A549 (cell line): Measurements from ENCODE around the gene TWIST2. TPM values are rescaled to one million over a fixed set of nuclear protein-coding genes. Genes with fewer than 3 reads are reported as not detected.

ENCODE experiments used
- ATAC-seq, 2 experiments: fragments of 200-7000 bp in 1 of 2; fragments of >200 bp in 1 of 2; cut with Nextera tagmentation in 1 of 2; cut with Tn5 transposase in 1 of 2; 3 replicates each; pipeline versions ENCODE4 v1.8.0 to v1.9.1; 2018 to 2020; ENCODE audit warnings: mild to moderate bottlenecking in 1 of 2, moderate library complexity in 1 of 2
- CTCF ChIA-PET: fragments of 300-600 bp; sonication (Branson Sonifier 250); formaldehyde crosslinking; extraction: SDS; loops from one replicate; lab custom pipeline; 2021; ENCODE audit warnings: antibody characterized with exemption, inconsistent platforms; lab: Yijun Ruan, JAX
- POLR2A ChIA-PET: fragments of 350-600 bp; formaldehyde crosslinking; extraction: SDS; loops from one replicate; lab custom pipeline; 2021; ENCODE audit warnings: antibody characterized with exemption, inconsistent platforms; lab: Yijun Ruan, JAX
- DNase-seq, 2 experiments: peaks; one replicate each; pipeline versions ENCODE4 v3.0.0 to v3.0.0-alpha.2; 2011 to 2016; ENCODE audit warnings: low read depth in 1 of 2, low spot score in 1 of 2
- FAIRE-seq: peaks from 2 replicates; lab custom pipeline; 2011; peaks lifted over from hg19 to GRCh38; lab: Jason Lieb, UNC
- H3K27ac ChIP-seq, 2 experiments: fragments of >200 bp; sonication (Bioruptor Twin); formaldehyde crosslinking; 3 replicates each; pipeline ENCODE4 v1.5.1; 2016 to 2017
- H3K4me1 ChIP-seq: fragments of >200 bp; sonication (Bioruptor Twin); formaldehyde crosslinking; 3 replicates; pipeline ENCODE4 v1.6.1; 2016
- H3K4me2 ChIP-seq: fragments of >200 bp; sonication (Bioruptor Twin); formaldehyde crosslinking; 3 replicates; pipeline ENCODE4 v1.6.1; 2016
- H3K4me3 ChIP-seq: fragments of >200 bp; sonication (Bioruptor Twin); formaldehyde crosslinking; 3 replicates; pipeline ENCODE4 v1.5.1; 2016
- H3K9me3 ChIP-seq: fragments of >200 bp; sonication (Bioruptor Twin); formaldehyde crosslinking; 3 replicates; pipeline ENCODE4 v1.6.1; 2016
- BCL3 ChIP-seq: fragments of >200 bp; sonication (Bioruptor Twin); formaldehyde crosslinking; IDR thresholded peaks from 3 replicates; pipeline ENCODE4 v1.6.1; 2016
- CBX2 ChIP-seq: fragments of 200-600 bp; sonication (generic); IDR thresholded peaks from 2 replicates; pipeline ENCODE4 v1.6.1; 2016; ENCODE audit warnings: low read depth, mild to moderate bottlenecking, borderline replicate concordance
- CBX8 ChIP-seq: fragments of 200-600 bp; sonication (generic); IDR thresholded peaks from 2 replicates; pipeline ENCODE4 v1.6.1; 2016
- CEBPB ChIP-seq, 2 experiments: fragments of >200 bp in 1 of 2; sonication (Bioruptor Twin) in 1 of 2; formaldehyde crosslinking in 1 of 2; IDR thresholded peaks; 2 replicates each; pipeline ENCODE4 v1.6.1; 2012 to 2016
- ELK1 ChIP-seq: fragments of 150-350 bp; IDR thresholded peaks from 2 replicates; pipeline ENCODE4 v1.6.1; 2014; ENCODE audit warnings: low read depth, mild to moderate bottlenecking, low read length
- HDAC2 ChIP-seq: fragments of 200-600 bp; sonication (generic); IDR thresholded peaks from 2 replicates; pipeline ENCODE4 v1.6.1; 2016
- HES2 ChIP-seq: fragments of >200 bp; sonication (Bioruptor Twin); formaldehyde crosslinking; IDR thresholded peaks from 2 replicates; pipeline ENCODE4 v1.6.1; 2016
- HEYL ChIP-seq: fragments of 250-450 bp; sonication (Bioruptor Pico); IDR thresholded peaks from 2 replicates; pipeline ENCODE4 v1.8.0; 2021; ENCODE audit warnings: mild to moderate bottlenecking, moderate library complexity
- HMGXB4 ChIP-seq: fragments of 250-450 bp; sonication (Bioruptor Pico); IDR thresholded peaks from 2 replicates; pipeline ENCODE4 v1.5.0; 2021; ENCODE audit warnings: mild to moderate bottlenecking, moderate library complexity, borderline replicate concordance
- HOXB13 ChIP-seq: fragments of 250-450 bp; sonication (Bioruptor Pico); IDR thresholded peaks from 2 replicates; pipeline ENCODE4 v1.5.0; 2020; ENCODE audit warnings: low read depth, mild to moderate bottlenecking, moderate library complexity
- HOXB5 ChIP-seq: fragments of 250-450 bp; sonication (Bioruptor Pico); IDR thresholded peaks from 2 replicates; pipeline ENCODE4 v1.5.0; 2020; ENCODE audit warnings: mild to moderate bottlenecking, moderate library complexity
- KDM1A ChIP-seq: fragments of 200-600 bp; sonication (generic); IDR thresholded peaks from 2 replicates; pipeline ENCODE4 v1.6.1; 2016; ENCODE audit warnings: low read depth, mild to moderate bottlenecking
- MAFK ChIP-seq: fragments of 450-650 bp; IDR thresholded peaks from 2 replicates; pipeline ENCODE4 v1.6.1; 2014; ENCODE audit not compliant: partially characterized antibody
- MAX ChIP-seq: IDR thresholded peaks from 2 replicates; pipeline ENCODE4 v1.6.1; 2012
- NFE2L2 ChIP-seq: fragments of 150-350 bp; conservative IDR thresholded peaks from 2 replicates; pipeline ENCODE4 v1.6.1; 2014; ENCODE audit warnings: low read length
- NPAS2 ChIP-seq: fragments of 250-450 bp; sonication (Bioruptor Pico); IDR thresholded peaks from 2 replicates; pipeline ENCODE4 v1.8.0; 2022; ENCODE audit warnings: mild to moderate bottlenecking, moderate library complexity, borderline replicate concordance
- NR3C1 ChIP-seq: fragments of >200 bp; sonication (Bioruptor Twin); formaldehyde crosslinking; IDR thresholded peaks from 3 replicates; pipeline ENCODE4 v1.6.1; 2017
- PBX3 ChIP-seq: IDR thresholded peaks from 2 replicates; pipeline ENCODE4 v1.6.1; 2012
- PHF8 ChIP-seq: fragments of 200-600 bp; sonication (generic); IDR thresholded peaks from 2 replicates; pipeline ENCODE4 v1.6.1; 2016; ENCODE audit warnings: low read depth, mild to moderate bottlenecking, antibody characterized with exemption, moderate library complexity, borderline replicate concordance
- POLR2A ChIP-seq: IDR thresholded peaks from 2 replicates; pipeline ENCODE4 v1.6.1; 2012; ENCODE audit warnings: mild to moderate bottlenecking, low read length
- POLR2AphosphoS2 ChIP-seq: conservative IDR thresholded peaks from 2 replicates; pipeline ENCODE4 v1.6.1; 2012; ENCODE audit warnings: low read length, improper control_type of control experiment, inconsistent platforms
- RARB ChIP-seq: fragments of 250-450 bp; sonication (Bioruptor Pico); IDR thresholded peaks from 2 replicates; pipeline ENCODE4 v1.8.0; 2021; ENCODE audit warnings: mild to moderate bottlenecking, moderate library complexity
- RFX5 ChIP-seq: fragments of 450-650 bp; IDR thresholded peaks from 2 replicates; pipeline ENCODE4 v1.7.1; 2014; ENCODE audit warnings: antibody characterized with exemption, mild to moderate bottlenecking, moderate library complexity
- RNF2 ChIP-seq: fragments of 200-600 bp; sonication (generic); IDR thresholded peaks from 2 replicates; pipeline ENCODE4 v1.6.1; 2016; ENCODE audit warnings: low read depth, mild to moderate bottlenecking, antibody characterized with exemption, moderate library complexity, borderline replicate concordance
- SMC3 ChIP-seq: fragments of >200 bp; sonication (Bioruptor Twin); formaldehyde crosslinking; IDR thresholded peaks from 3 replicates; pipeline ENCODE4 v1.6.1; 2018; ENCODE audit warnings: inconsistent platforms
- SREBF2 ChIP-seq: fragments of 450-650 bp; IDR thresholded peaks from 2 replicates; pipeline ENCODE4 v1.6.1; 2014; ENCODE audit warnings: mild to moderate bottlenecking, moderate library complexity
- TP53 ChIP-seq: fragments of 250-450 bp; sonication (Bioruptor Pico); IDR thresholded peaks from 2 replicates; pipeline ENCODE4 v1.5.0; 2021; ENCODE audit warnings: mild to moderate bottlenecking, moderate library complexity
- ZNF302 ChIP-seq: fragments of 250-450 bp; sonication (Bioruptor Pico); IDR thresholded peaks from 2 replicates; pipeline ENCODE4 v1.9.0; 2021; ENCODE audit warnings: inconsistent platforms, mild to moderate bottlenecking, moderate library complexity
- WGBS: methylation state at CpG from one replicate; pipeline ENCODE4 v1.1.6; 2017; ENCODE audit errors: missing lambda C conversion rate; 5-methylcytosine and 5-hydroxymethylcytosine counted together
- polyA plus RNA-seq, 4 experiments: library from polyadenylated mRNA; depleted of rRNA in 3 of 4; stranded (reverse); fragments of >200 nt; fragmentation: RNase III in 1 of 4; extraction: RNeasy Plus Mini Kit Qiagen cat#74134 plus additional on column Dnase treatment in 1 of 4; gene quantifications; 2 replicates in 3 of 4; 3 replicates in 1 of 4; pipeline ENCODE4 v1.2.3, GENCODE V29; 2011 to 2017

Gene TWIST2
- polyA plus RNA-seq, 2 of the 4 experiments (the other 2 are of a cell fraction), result 7.1 to 8.2 TPM

GRCh38 chr2:238861013-238861730 lies 13.3 kb downstream of the TWIST2 start:
- Histone ChIP-seq H3K4me3 (no peak overlapping the region), H3K9me3 (no peaks in the 10 kb centered on the region), H3K4me1 (peaks cover 36% of the 10 kb centered on the region), H3K4me2 (no peak overlapping the region), H3K27ac (peak overlapping the region in 1 of 2 experiments; percentile 51; a peak in 1 of 6 replicates)
- no peak for ATAC-seq
- DNase-seq, result no peak
- CTCF ChIA-PET, result interaction anchor here (0.7 to 1.4 kb wide), 2 partner anchors 27 to 118 kb away, joined by 3 read pairs; no protein-coding TSS in a partner anchor
- POLR2A ChIA-PET, result interaction anchor here (1.8 kb wide), 1 partner anchor 13 kb away, joined by 5 read pairs; the partner anchor contains the start of gene TWIST2
- TF ChIP-seq HMGXB4 (CRISPR knock-in tag), result no peak
- no peak for TF ChIP-seq TP53
- no peak for TF ChIP-seq HEYL
- no peak for TF ChIP-seq PHF8
- no peak for TF ChIP-seq RARB (CRISPR knock-in tag)
- no peak for TF ChIP-seq PBX3
- TF ChIP-seq CEBPB (IDR thresholded peaks at IDR 0.05), result no peak
- no peak for FAIRE-seq
- 86% methylated on average over 21 of the region's 21 CpGs for WGBS

- CTCF ChIA-PET, result interaction anchor here (0.7 to 2.0 kb wide), 4 partner anchors 12 to 117 kb away, joined by 3 to 6 read pairs (median 4); no protein-coding TSS in a partner anchor
- TF ChIP-seq RFX5, result no peak
- TF ChIP-seq CBX2, result no peak
- no peak for TF ChIP-seq CBX8
- no peak for TF ChIP-seq NFE2L2
- TF ChIP-seq RNF2, result no peak
- TF ChIP-seq ZNF302 (CRISPR knock-in tag), result no peak
- TF ChIP-seq SREBF2, result no peak
- TF ChIP-seq MAFK, result no peak
- no peak for TF ChIP-seq HDAC2
- TF ChIP-seq NR3C1, result no peak
- no peak for TF ChIP-seq PHF8
- no peak for TF ChIP-seq HOXB5 (CRISPR knock-in tag)
- no peak for TF ChIP-seq HEYL
- FAIRE-seq (no peak), ATAC-seq (no peak), DNase-seq (no peak)
- H3K4me2 ChIP-seq, result no peak overlapping the region
- no peaks in the 10 kb centered on the region for H3K9me3 ChIP-seq
- H3K4me1 ChIP-seq, result peaks cover 43% of the 10 kb centered on the region
- WGBS, result 94% methylated on average over 10 of the region's 10 CpGs
- H3K27ac ChIP-seq, result peak overlapping the region in 1 of 2 experiments; percentile 56; a peak in 3 of 6 replicates
- POLR2A ChIA-PET, result interaction anchor here (1.8 kb wide), 1 partner anchor 14 kb away, joined by 5 read pairs; the partner anchor contains the start of gene TWIST2
- H3K4me3 ChIP-seq, result no peak overlapping the region
These were observed 14.0 kb downstream of the TWIST2 start for GRCh38 chr2:238861766-238862315.

GRCh38 chr2:238862701-238863100 lies 14.8 kb downstream of the TWIST2 start:
- ATAC-seq, result no peak
- H3K4me3 ChIP-seq, result no peak overlapping the region
- H3K27ac ChIP-seq, result peak overlapping the region; percentile 100
- peaks cover 51% of the 10 kb centered on the region for H3K4me1 ChIP-seq
- ChIA-PET CTCF (interaction anchor here (0.6 to 2.0 kb wide), 5 partner anchors 13 to 1551 kb away, joined by 3 to 8 read pairs (median 4); partner anchors contain the start of gene TWIST2), POLR2A (interaction anchor here (1.8 kb wide), 1 partner anchor 15 kb away, joined by 5 read pairs; the partner anchor contains the start of gene TWIST2)
- no peak for FAIRE-seq
- no peak for DNase-seq
- no peaks in the 10 kb centered on the region for H3K9me3 ChIP-seq
- no peak overlapping the region for H3K4me2 ChIP-seq
- 86% methylated on average over 5 of the region's 5 CpGs for WGBS
- TF ChIP-seq RFX5 (no peak), HES2 (no peak), POLR2A (no peak), HEYL (no peak), HOXB13 (no peak), TP53 (no peak), BCL3 (no peak), CEBPB (IDR thresholded peaks at IDR 0.05) (no peak), NR3C1 (no peak), POLR2AphosphoS2 (no peak), SMC3 (no peak), KDM1A (no peak), MAX (no peak), NPAS2 (no peak), ELK1 (no peak)
